ENCODE data around the gene RXFP2.

The RXFP2 gene

DNA sequence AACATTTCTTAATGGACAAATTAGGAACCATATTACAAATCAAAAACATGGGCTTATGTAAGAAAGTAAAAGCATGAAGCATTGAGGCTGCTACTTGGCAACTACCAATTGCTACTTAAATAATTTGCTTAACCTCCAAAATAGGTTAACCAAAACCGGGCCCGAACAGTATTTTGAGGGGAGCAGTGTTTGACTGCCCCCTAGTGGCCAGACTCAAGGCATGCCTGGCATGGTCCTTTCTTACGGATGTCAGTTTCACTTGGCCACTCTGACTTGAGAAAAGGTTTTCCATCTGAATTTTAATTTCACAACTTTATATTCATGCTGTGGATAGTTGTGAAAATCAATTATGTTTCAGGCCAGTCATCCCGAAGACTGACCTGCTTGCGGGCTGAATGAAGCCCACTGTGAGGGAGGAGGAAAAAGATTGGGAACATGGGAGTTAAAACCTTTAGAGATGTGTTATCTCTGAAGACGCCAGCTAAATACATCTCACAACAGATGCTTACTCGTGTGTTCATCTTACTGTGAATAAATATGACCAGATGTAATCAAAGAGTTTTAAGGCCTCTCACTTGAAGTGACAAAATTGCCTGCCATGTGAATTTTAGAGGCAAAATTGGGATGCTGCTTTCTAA, 2.9 kb downstream of the RXFP2 start:
- Histone ChIP-seq H3K4me1 (peaks cover 9% of the 10 kb centered on the region; the same call in 1 of the 2 replicates), H3K36me3 (no peaks in the 10 kb centered on the region), H3K4me3 (ENCODE audit: low read depth, low read length) (peak overlapping the region; percentile 33), H3K27me3 (no peaks in the 10 kb centered on the region), H3K9me3 (no peaks in the 10 kb centered on the region)
- TF ChIP-seq CTCF (IDR thresholded peaks at IDR 0.05; ENCODE audit: low read depth, low read length) = peak; percentile 99
- DNase-seq = peak; percentile 78

GRCh38 chr13:31747291-31747690, 8.0 kb downstream of the RXFP2 start:
- peaks cover 1% of the 10 kb centered on the region; the same call in 1 of the 2 replicates for H3K4me1 ChIP-seq
- DNase-seq = no peak
- no peaks in the 10 kb centered on the region for H3K36me3 ChIP-seq
- no peaks in the 10 kb centered on the region for H3K9me3 ChIP-seq
- H3K4me3 ChIP-seq (ENCODE audit: low read depth, low read length) = no peak overlapping the region
- no peak for TF ChIP-seq CTCF (IDR thresholded peaks at IDR 0.05; ENCODE audit: low read depth, low read length)
- no peaks in the 10 kb centered on the region for H3K27me3 ChIP-seq

GRCh38 chr13:31747966-31748365, 8.6 kb downstream of the RXFP2 start:
- Histone ChIP-seq H3K27me3 (no peaks in the 10 kb centered on the region), H3K36me3 (no peaks in the 10 kb centered on the region), H3K9me3 (no peaks in the 10 kb centered on the region), H3K4me1 (no peaks in the 10 kb centered on the region), H3K4me3 (ENCODE audit: low read depth, low read length) (no peak overlapping the region)
- no peak for TF ChIP-seq CTCF (IDR thresholded peaks at IDR 0.05; ENCODE audit: low read depth, low read length)
- no peak for DNase-seq

DNA sequence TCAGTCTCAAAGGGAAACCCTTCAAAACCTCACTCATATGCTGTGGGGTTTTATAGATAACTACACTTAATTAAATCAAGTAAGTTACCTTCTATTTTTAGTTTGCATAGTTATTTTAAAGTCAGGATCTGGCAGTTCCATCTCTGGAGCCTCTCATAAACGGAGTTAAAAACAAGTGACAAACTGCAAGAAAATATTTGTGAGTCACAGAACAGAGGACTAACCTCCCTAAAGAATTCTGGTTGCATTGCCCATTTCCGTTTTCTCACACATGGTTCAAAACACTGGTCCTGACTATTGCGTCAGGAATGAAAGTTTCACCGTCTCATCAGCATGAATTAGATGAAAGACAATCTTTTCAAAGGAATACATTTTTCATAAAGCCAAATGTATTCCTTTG, 10.6 kb downstream of the RXFP2 start:
- no peaks in the 10 kb centered on the region for H3K9me3 ChIP-seq
- no peaks in the 10 kb centered on the region for H3K36me3 ChIP-seq
- H3K27me3 ChIP-seq = no peaks in the 10 kb centered on the region
- DNase-seq = no peak
- no peak for TF ChIP-seq CTCF (IDR thresholded peaks at IDR 0.05; ENCODE audit: low read depth, low read length)
- no peak overlapping the region for H3K4me3 ChIP-seq (ENCODE audit: low read depth, low read length)
- no peaks in the 10 kb centered on the region for H3K4me1 ChIP-seq

DNA sequence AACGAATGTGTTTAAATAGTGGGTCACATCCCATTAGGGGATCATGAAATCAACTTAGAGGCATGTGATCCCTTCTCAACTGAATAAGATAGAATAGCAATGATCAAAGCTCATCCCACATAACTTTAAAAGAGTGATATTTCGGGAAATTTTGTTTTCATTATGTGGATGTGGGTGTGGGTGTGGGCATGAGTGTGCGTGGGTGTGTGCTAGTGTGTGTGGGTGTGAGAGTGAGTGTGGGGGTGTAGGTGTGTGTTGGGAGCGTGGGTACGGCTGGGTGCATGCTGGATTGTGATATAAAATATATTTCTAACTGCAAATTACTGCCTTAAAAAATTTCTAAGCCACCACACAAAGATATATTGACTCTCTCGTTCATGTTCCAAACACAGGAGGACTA, 15.9 kb downstream of the RXFP2 start:
- Histone ChIP-seq H3K36me3 (no peaks in the 10 kb centered on the region), H3K27me3 (no peaks in the 10 kb centered on the region), H3K4me1 (no peaks in the 10 kb centered on the region), H3K4me3 (ENCODE audit: low read depth, low read length) (no peak overlapping the region), H3K9me3 (no peaks in the 10 kb centered on the region)
- no peak for TF ChIP-seq CTCF (IDR thresholded peaks at IDR 0.05; ENCODE audit: low read depth, low read length)
- DNase-seq = no peak

- Histone ChIP-seq H3K4me3 (ENCODE audit: low read depth, low read length) (no peak overlapping the region), H3K27me3 (no peaks in the 10 kb centered on the region), H3K9me3 (no peaks in the 10 kb centered on the region), H3K36me3 (no peaks in the 10 kb centered on the region), H3K4me1 (no peaks in the 10 kb centered on the region)
- no peak for TF ChIP-seq CTCF (IDR thresholded peaks at IDR 0.05; ENCODE audit: low read depth, low read length)
- DNase-seq = no peak
Observed at GRCh38 chr13:31755803-31756212, 16.5 kb downstream of the RXFP2 start.
